GF-D8 (cell line): ENCODE measurements around the gene MAD2L1BP.
"Not testable (repeated sequence)": the region's sequence is repeated elsewhere in the genome, so short reads cannot be mapped to it uniquely, and the experiment has no call there.

Experiments used
- DNase-seq: peaks from one replicate; lab custom pipeline; 2025; lab: John Stamatoyannopoulos, UW

The MAD2L1BP gene

DNA sequence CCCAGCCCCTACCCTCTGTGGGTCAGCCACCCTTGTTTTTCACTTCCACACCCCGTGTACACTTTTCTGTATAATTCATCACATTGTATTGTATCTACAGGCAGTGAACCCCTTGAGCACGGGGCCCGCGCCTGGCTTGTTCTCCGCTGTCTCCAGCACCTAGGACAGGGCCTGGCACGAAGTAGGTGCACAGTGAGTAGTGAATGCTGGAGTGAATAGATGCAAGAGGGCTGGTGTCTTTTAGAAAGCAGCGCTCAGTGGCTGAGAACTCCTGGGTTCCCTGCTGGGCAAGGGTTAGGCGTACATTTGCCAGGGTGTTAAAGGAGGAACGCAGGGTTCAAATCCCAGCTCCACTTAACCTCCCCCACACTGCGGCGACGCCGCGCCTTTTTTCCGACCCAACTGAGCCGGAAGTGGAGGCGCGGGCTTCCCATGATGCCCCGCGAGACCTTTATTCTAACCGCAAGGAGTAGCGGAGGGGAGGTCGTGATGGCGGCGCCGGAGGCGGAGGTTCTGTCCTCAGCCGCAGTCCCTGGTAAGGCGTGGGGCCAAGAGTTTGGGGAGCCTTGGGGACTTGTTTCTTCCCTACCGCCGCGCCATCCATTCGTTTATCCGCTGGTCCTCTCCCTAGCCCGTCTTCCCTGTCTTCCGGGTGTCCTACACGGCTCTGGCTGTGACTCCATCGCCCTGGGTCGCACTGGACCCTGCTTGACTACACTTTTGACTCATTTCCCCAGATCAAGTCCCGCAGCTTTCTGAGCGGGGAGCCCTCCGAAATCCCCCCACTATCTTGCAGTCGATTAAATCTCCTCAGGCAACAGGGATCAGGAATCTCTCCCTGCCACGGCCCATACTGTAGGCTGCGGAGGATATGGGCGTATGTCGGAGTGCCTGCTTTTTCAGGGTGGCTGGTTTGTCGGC, at the start of gene MAD2L1BP:
TSS of gene MAD2L1BP (plus strand) at position 454 of the 921 bp plus-strand sequence. CDS start at position 490, 36 bp downstream.
- DNase-seq = peak; percentile 66

GRCh38 chr6:43588194-43588593, 47.4 kb upstream of the MAD2L1BP start:
- no peak for DNase-seq

DNA sequence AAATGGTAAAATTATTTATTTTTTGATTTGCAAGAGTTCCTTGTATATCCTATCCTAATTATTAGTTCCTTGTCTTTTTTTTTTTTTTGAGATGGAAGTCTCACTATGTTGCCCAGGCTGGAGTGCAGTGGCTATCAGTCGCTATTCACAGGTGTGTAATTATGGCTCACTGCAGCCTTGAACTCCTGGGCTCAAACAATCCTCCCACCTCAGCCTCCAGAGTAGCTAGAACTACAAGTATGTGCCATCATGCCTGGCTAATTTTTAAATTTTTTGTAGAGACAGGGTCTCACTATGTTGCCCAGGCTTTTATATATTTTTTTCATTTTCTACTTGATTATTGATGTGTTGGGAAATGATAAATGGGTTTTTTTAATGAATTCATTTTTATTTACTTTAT, 46.1 kb upstream of the MAD2L1BP start:
- DNase-seq = not testable (repeated sequence)

DNA sequence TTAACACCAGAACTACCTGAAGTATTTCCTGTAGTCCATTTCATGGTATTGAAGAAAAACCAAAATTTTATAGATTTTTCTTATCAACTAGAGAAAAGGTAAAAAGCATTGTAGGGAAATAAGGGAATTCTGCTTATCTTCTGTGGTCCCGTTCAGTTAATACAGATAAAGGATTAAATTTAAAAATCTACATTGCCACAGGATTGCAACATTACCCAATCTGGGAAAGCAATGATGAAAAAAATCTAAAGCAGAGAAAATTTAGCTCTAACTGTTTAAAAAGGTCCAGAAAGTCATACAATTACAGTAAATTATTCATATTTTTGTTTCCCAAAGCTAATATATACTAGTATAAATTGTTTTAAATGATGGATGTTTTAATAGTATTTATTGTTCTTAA, 41.7 kb upstream of the MAD2L1BP start:
- DNase-seq = no peak

GRCh38 chr6:43600595-43600994, 35.0 kb upstream of the MAD2L1BP start:
- DNase-seq = no peak

DNA sequence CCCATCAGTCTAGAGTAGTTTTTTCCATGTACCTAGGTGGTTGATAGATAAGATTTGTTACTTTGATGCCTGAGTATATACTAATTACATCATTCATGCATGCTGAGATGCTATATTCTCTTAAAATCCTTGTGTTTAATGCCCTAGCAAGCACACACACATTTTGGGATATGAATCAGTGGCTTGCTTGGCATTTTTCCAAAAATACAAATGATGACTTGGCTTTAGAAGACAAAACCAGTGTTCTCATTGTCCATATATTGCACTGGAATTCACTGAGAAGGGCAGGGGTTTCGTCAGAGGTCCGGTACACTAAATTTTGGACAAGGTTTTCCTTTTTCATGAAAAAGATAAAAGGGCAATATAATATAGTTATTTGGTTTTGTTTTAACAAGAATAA, 31.5 kb upstream of the MAD2L1BP start:
- DNase-seq = no peak

DNA sequence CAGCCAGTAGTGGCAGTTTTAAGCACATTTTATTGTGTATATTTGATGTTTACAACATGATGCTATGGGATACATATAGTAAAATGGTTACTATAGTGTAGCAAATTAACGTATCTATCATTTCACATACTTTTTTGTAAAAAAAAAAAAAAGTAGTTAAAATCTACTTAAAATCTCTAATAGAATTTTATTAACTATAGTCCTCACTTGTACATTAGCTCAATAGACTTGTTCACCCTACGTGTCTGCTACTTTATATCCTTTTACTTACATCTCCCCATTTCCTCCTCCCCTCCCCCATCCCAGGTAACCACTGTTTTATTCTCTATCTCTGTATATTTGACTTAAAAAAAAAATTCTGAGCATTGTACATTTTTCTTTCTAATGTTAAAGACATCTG, 29.6 kb upstream of the MAD2L1BP start:
- no peak for DNase-seq

DNA sequence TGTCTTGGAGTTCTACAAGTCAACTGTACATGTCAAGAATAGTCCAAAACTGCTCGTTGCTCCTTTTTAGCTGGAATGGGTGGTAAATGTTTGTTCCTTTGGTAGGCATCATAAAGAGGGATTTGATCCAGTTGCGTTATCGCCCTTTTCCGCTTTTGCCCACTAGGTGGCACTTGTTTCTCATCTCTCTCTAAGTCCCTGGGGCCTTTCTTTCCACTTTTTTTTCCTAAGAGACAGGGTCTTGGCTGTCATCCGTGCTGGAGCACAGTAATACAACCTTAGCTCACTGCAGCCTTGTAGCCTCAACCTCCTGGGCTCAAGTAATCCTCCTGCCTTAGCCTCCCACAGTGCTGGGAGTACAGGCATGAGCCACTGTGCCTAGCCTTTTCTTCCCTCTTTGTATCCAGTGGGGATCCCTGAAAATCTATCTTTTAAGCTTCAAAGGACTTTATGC, 27.3 kb upstream of the MAD2L1BP start:
- DNase-seq = peak; percentile 8

DNA sequence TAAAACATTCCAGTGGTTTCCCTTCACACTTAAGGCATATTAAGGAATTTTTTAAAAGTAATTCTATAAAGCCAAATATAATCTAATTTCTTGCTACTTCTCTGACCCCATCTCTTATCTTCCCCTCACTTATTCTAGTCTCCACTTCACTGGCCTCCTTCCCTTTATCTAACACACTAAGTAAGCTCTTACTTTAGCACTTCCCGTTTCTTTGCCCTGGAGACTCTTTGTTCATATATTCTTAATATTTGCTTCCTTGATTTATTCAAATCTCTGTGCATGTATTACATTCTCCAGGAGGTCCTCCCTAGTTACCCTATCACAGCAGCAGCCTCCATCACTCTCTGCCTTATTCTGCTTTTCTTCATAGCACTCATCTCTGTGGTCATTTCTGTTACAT, 26.8 kb upstream of the MAD2L1BP start:
- no peak for DNase-seq

GRCh38 chr6:43609402-43609801, 26.2 kb upstream of the MAD2L1BP start:
- no peak for DNase-seq

- DNase-seq = no peak
These were observed 25.2 kb upstream of the MAD2L1BP start for GRCh38 chr6:43610431-43610830.

DNA sequence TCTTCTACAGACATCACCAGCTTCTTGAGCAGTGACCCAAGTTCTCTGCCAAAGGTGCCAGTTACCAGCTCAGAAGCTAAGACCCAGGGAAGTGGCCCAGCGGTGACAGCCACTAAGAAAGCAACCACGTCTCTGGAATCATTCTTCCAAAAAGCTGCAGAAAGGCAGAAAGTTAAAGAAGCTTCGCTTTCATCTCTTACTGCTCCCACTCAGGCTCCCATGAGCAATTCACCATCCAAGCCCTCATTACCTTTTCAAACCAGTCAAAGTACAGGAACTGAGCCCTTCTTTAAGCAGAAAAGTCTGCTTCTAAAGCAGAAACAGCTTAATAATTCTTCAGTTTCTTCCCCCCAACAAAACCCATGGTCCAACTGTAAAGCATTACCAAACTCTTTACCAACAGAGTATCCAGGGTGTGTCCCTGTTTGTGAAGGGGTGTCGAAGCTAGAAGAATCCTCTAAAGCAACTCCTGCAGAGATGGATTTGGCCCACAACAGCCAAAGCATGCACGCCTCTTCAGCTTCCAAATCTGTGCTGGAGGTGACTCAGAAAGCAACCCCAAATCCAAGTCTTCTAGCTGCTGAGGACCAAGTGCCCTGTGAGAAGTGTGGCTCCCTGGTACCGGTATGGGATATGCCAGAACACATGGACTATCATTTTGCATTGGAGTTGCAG, 21.8 kb upstream of the MAD2L1BP start:
- DNase-seq = no peak

GRCh38 chr6:43614396-43614730, 21.3 kb upstream of the MAD2L1BP start:
- DNase-seq = no peak

- DNase-seq = no peak
These were observed 18.7 kb upstream of the MAD2L1BP start for GRCh38 chr6:43616725-43617472.

DNA sequence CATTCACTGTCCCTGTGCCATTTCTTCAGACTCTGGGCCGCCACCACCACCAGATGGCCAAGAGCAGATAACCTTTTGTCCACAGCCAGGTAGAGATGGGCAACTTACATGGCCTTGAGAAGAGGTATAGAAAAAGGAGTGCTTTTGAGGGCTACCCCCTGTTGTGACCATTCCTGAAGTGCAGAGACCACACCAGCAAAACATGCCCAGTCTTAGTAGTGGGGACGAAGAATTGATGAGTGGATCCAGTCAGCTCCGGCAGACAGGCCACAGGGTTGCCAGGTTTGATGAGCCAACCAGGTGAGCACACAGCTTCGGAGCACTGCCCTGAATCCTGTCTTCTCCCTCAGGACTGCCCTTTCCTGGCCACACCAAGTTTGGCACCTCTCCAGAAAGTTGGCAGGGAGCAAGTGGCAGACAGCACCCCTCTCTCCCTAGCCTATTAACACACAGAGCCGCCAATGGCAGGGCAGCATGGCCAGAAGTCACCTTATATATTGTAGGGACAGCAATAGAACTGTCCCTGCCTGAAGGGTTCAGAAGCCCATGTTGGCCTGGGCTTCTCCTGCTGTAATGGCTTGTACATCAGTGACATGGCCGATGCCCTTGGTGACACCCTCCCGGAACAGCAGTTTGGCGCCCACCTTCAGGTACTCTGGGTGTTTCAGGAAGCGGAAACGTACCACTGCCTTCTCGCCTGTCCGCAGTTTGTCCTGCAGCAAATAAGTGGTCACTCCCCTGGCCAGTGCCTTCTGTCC, 14.4 kb upstream of the MAD2L1BP start:
- DNase-seq = no peak

DNA sequence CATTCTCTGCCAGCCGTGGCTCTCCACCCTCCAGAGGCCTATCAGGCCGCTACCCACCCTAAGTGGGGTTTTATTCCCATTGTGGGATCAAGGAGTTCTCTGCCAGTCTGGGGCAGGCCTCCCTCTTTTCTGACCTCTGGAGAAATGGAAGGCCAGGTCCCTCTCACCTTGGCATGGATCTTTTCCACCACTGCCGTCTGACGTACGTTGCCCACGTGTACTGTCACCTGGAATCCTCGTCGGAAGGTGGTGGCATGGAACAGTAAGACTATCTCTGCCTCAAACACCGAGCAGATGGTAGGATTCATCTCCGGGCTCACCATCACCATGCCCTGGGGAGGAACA, 13.8 kb upstream of the MAD2L1BP start:
- DNase-seq = no peak

- DNase-seq = no peak
These were observed 13.1 kb upstream of the MAD2L1BP start for GRCh38 chr6:43622541-43622940.

DNA sequence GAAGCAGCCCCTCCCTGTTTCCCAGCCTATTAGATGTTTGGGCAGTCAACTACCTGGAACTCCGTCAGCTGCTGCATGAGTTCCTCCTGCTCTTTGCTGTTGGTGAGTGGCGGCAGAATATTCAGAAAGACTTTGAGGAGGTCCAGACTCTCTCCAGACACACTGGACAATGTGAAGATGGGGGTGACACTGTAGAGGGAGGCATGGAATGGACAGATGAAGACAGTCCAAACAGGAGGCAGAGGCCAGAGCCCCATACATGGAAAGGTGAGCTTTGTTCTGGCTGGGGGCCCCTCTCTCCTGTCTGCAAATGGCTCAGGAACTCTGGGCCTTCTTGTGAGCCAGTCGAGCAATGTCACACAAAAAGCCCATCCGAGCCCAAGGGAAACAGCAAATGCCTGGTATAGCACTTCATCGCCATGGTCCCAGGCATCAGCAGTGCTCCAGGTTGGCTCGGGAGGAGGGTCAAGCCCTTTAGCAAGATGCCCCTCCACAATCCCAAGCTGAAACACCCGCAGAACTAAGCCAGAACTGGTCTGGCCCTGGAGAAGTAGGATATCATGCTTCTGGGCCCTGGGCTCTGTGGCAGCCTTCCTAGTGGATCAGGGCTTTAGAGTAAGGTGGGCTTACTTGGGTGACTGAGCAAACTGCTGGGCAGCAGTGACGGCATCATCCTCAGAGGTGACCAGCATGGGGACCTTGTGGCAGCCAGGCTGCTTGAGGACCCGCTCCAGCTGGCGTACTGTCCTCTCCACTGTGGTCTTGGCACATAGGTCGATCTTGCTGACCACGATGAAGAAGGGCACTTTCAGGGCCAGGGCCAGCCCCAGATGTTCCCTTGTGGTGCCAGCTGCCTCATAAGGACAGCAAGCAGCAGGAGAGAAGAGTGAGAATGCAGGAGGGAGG, 11.5 kb upstream of the MAD2L1BP start:
- DNase-seq = no peak

DNA sequence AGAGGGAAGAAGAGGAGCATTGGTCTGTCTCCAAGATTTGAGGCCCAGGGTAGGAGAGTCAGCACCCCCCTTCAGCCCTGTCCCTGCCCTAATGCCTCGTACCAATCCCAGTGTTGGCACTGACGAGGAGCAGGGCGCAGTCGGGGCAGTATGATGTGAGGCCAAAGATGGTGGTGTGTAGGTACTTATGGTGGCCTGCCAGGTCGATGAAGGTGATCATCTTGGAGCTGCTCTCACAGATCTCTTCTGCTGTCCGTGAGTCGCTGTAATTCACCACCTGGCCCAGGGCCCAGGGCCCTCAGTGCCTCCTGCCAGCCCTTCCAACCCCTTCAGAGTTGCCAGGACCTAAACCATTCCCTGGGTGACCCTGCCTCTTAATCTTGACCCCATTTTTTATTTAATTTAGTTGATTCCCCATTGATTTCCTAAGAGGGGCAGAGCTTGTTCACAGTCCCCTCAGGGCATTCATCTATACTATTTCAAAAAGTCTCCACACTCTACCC, 10.8 kb upstream of the MAD2L1BP start:
- DNase-seq = no peak

- DNase-seq = no peak
These were observed 10.1 kb upstream of the MAD2L1BP start for GRCh38 chr6:43625393-43625992.
